Measurements from ENCODE around the gene HDAC5.
"Not testable (repeated sequence)": the region's sequence is repeated elsewhere in the genome, so short reads cannot be mapped to it uniquely, and the experiment has no call there.

Gene HDAC5

DNA sequence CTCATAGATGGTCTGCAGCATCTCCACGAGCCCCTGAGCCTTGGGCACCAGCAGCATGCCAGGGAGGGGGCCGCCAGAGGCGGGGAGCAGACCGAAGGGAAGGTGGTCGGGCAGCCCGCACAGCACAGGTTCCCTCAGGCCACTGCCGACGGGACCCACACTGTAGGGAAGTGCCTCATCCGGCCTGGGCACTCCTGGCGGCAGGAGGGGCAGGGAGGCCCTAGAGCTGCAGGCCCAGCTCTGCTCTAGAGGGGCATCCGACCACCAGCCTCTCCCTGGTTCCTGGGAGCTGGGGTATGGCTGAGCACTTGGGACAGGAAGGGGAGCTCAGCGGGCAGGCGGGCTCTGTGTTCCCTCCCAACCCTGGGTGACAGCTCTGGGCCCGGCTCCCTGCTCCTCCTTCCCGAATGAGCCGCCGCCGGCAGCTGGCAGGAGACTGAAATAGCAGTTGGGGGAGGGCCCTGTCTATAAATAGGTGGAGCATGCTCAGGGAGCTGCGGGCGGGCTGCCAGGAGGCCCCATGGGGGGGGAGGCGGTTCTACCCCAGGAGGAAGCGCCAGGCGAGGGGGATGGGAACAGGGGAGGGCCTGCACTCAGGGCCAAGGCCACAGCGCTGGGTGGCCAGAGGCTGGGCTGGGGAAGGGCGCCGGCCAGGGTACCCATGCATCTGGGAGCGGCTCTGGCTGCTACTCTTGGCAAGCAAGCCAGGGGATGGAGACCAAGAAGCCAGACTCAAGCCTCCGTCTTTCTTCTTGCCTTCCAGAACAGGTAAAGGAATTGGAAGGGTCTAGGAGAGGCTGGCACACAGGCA is 12.4 kb downstream of the HDAC5 start:
- DNase-seq (ENCODE audit: low read depth): peak; percentile 48

DNA sequence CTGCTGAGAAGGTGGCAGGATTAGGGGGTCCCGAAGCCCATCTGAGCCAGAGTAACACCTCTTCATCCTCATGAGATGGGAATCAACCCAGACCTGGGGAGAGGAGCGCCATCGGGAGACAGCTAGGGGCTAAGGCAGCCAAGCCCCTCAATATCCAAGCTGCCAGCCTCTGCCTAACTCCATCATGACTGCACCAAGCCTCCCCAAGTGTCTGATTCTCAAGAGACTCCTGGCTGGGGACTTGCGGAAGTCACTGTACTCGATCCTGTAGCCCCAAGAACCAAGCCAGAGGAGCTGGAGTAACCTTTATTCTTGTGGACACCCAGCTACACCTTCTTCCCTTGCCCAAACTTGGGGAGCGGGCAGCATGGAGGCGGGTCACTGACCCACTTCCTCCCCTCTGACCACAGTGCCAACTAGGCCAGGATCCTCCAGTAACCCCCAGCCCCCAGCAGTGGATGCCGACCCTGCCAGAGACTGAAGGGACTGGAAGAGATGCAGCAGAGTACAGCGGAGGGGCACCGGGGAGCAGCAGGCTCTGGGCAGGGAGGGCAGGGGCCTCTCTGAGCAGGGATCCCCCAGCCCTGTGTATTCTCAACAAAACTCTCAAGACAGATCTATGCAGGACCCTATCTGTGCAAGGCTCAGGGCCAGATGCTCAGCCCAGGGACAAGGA is 13.3 kb downstream of the HDAC5 start:
- DNase-seq (ENCODE audit: low read depth): no peak

DNA sequence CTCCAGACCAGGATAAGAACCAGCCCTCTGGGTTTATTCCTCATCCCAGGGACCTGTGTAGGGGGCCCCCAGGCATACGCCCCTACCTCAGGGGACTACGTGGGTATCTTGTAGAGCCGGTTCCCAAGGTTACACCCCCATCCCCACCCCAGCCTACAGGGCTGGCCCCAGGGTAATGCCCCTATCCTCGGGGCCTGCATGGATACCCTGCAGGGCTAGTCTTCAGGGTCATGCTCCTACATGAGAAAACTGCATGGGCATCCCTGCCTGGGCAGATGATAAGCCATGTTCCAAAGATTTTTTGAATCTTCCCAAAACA is 14.2 kb downstream of the HDAC5 start:
- DNase-seq (ENCODE audit: low read depth): no peak

DNA sequence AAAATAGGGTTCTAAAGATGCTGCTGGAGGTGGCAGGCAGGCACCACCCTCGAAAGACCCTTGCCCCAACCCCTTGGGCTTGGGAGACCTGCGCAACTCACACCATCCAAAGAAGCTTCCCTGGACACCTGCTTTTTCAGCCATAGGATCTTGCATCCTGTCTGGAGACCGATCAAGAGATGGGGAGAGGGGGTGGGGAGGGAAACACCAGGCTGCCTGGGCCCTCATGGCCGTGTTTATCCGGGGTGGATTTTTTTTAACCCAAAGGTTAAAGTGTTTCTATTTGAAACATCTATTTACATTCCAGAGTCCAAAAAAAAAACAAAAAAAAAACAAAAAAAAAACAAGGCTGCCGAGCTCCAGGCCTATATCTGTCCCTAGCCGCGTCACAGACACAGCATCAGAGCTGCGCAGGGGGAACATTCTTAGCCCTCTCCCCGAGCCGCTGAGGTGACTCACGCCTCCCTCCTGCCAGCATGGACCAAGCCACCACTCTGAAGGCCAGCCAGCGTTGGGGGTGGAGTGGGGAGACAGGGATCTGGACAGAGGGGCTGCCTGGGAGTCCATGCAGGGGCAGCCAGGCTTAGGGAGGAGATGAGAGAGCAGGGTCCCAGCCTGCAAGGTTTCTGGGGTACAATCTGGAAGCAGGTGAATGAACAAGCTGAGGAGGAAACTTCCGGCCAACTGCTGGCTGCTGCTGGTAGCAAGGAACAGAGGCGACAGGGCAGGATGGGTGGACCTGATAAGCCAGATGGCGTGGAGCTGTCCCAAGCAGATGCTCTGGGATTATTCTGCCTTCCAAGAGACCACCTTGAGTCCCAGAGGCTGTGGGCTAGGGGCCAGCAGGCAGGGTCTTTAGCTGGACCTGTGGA is 14.8 kb downstream of the HDAC5 start:
- DNase-seq (ENCODE audit: low read depth): no peak

DNA sequence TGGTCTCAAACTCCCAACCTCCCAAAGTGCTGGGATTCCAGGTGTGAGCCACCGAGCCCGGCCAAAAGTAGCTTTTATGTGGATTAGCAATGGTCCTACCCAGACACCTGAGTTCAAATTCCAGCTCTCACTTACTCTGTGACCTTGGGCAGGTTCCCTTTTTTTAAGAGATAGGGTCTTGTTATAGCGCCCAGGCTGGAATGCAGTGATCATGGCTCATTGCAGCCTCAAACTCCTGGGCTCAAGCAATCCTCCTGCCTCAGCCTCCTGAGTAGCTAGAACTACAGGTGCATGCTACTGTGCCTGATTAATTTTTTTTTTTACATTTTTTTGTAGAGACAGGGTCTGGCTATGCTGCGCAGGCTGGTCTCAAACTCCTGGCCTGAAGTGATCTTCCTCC is 16.6 kb downstream of the HDAC5 start:
- no peak for DNase-seq (ENCODE audit: low read depth)

DNA sequence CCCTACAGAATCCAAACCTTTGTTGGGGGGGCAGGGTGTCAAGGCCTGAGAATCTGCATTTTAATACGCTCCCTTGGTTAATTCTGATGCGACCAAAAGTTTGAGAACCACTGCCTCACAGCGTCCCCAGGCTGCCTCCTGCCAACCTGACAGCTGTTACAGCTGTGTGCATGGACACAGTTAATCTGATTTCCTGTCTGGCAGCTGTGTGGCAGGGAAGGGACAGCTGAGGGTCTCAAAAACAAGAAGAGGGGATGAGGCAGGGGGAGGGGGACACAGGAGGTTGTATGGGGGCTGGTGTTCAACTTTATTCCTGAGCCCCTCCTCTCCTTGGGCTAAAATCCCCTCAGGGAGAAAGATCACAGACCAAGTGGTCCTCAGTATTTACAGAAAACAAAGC is 17.5 kb downstream of the HDAC5 start:
- no peak for DNase-seq (ENCODE audit: low read depth)

DNA sequence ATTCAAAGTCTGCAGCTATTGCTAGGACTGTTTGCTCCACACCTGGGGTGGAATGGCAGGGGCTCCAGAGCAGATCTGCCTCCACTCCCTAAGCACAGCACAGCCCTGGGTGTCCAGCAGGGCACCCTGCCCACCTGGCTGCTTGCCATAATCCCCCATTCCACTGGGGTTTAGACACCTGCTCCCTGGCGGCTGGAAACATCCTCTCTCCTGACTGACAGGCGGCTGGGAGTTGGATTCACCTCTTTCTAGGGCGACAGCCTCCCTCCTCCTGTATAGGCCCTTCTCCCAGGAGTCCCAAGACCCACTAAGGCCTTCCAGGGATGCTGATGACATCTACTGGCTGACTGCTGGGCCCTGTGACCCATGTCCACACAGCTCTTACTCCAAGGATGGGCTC is 18.0 kb downstream of the HDAC5 start:
- no peak for DNase-seq (ENCODE audit: low read depth)

DNA sequence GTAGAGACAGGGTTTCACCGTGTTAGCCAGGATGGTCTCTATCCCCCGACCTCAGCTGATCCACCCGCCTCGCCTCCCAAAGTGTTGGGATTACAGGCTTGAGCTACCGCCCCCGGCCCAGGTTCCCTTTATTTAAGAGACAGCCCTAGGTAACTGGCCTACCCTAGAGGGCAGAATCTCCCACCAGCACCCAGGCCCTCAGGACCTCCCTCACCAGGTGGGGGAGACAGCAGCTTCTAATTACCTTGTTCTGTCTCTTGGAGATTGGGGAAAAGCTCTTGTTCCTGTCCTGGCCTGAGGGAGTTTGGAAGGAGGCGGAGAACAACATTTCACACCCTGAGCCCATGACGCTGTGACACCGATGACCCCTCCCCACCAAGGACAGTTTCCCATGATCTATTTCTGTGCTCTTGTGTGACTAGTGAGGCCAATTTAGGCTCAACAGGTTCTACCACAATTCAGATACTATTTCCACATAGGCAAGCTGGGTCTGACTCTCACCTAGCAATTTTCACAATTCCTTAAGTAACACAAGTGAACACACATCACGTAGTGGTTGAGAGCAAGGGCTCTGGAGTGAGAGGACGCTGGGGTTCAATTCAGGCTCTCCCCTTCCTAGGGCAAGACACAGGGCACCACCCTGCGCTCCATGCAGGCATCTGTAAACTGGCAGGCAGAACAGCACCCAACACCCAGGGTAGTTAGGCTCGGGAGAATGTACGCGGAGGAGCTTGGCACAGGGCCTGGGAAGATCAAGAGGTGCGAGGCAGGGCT is 20.4 kb downstream of the HDAC5 start:
- no peak for DNase-seq (ENCODE audit: low read depth)

DNA sequence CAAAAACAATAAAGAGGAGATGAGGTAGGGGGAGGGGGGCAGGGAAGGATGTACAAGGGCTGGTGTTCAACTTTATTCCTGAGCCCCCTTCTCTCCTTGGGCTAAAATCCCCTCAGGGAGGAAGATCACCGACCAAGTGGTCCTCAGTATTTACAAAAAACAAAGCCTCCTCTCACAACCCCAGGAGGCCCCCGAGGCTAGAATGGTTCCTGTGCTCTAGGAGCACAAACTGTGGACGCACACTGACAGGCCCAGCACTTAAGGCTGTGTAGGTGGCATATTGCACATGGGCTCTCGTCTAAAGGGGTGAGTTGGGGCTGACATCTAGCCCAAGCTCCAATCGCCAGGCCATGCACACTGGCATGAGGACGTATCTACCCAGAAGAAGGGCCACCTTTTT is 21.6 kb downstream of the HDAC5 start:
- DNase-seq (ENCODE audit: low read depth): not testable (repeated sequence)

DNA sequence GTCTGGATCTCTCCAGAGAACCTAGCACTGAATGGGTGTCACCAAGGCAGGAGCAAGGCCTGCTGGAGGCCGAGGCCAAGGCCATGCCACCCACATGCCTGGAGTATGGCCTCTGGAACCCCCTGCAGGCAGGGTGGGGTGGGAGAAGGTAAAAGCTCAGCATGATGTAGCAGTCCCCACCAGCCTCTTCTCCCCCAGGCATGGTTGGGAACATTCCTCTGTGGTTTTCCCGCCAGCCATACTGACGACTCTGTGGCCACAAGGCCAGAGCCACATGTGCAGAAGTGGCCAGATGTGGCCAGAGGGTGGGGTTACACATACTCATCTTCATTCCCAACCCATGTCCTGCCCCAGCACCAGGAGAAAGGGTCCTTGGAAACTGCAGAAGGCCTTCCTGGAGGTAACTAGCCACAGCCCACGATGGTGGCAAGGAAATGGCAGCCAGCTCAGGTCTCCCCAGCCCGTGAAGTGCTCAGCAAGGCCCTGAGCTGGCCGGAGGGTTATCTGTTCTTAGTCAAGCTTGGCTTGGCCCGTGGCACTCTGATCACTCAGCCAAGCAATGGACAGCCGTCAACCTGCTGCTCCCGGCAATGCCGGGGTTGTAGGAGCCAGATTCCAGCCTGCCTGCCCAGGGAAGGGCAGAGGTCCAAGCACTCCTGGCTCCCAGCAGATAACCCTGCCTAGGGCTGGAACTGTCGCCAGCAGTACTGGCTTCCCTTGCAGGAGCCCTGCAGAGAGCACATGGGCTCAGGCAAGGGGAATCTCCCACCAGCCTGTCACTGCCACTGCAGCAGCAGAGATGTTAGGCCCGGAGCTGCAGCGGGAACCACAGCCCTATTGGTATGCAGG is 26.1 kb downstream of the HDAC5 start:
- DNase-seq (ENCODE audit: low read depth): no peak

DNA sequence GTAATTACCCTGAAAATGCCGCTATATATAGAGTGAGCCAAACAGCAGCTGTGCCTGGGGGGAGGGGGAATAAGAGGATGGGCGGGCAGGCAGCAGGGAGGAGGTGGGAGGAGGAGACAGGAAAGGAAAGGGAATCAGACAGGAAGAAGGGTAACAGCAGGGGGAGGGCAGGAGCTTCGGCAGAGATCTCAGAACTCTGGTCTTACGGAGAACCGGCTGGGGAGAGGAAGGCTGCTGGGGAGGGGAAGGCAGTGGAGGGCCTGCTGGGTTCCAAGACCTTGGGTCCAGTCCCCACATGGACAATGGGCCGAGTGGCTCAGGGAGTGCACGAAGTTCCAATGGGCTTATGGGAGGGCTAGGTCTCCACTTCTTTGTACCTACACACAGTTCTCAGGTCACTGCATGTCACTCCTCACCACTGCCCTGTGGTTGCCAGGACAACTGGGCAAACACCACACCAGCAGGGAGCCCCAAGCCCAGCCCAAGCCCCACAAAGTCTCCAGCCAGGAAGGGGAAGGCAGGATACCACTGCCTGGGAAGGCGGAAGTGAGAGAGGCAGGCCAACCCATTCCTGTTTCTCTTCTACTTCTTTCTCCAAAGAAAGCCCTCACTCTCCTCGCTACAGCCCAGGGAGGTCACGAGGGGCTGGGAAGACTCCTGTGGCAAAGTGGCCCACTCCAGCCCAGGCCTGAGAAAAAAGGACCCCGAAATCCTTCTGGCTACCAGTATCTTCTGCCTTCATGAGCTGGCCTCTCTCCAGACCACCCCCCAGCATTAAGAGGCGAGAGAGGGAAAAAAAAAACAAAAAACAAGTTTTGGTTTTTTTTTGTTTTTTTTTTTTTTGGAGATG is 27.6 kb downstream of the HDAC5 start:
- no peak for DNase-seq (ENCODE audit: low read depth)

DNA sequence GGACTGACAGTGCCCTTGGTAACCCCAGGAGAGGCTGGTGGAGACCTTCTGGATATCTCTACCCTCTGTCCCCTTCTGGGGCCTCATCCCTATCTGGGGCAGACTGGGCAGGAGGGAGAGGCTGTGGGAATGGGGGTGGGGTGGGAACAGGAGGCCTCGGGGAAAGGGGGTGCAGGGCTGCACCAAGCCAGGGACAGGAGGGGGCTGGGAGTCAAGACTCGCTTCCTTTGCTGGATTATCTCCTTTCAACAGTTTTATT is 28.1 kb downstream of the HDAC5 start:
- no peak for DNase-seq (ENCODE audit: low read depth)

DNA sequence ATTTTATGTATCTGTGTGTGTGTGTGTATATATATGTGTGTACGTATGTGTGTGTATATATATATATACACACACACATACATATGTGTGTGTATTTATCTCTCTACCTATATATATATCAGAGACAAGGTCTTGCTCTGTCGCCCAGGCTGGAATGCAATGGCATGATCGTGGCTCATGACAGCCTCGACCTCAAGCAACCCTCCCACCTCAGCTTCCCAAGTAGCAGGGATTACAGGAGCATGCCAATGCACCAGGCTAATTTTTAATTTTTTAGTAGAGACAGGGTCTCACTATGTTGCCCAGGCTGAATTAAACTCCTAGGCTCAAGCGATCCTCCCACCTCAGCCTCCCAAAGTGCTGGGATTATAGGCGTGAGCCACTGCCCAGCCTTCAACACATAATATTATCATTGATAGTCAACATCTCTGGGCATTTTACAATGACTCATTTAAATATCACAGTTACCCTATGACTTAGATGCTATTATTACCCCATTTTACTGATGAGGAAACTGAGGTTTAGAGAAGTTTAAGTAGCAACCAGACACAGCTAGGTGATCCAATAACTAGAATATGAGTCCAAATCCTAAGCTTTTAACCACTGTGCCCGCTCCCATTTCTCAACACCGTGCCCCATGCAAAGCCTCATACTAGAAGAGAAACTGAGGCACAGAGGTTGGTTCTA is 28.6 kb downstream of the HDAC5 start:
- DNase-seq (ENCODE audit: low read depth): no peak

DNA sequence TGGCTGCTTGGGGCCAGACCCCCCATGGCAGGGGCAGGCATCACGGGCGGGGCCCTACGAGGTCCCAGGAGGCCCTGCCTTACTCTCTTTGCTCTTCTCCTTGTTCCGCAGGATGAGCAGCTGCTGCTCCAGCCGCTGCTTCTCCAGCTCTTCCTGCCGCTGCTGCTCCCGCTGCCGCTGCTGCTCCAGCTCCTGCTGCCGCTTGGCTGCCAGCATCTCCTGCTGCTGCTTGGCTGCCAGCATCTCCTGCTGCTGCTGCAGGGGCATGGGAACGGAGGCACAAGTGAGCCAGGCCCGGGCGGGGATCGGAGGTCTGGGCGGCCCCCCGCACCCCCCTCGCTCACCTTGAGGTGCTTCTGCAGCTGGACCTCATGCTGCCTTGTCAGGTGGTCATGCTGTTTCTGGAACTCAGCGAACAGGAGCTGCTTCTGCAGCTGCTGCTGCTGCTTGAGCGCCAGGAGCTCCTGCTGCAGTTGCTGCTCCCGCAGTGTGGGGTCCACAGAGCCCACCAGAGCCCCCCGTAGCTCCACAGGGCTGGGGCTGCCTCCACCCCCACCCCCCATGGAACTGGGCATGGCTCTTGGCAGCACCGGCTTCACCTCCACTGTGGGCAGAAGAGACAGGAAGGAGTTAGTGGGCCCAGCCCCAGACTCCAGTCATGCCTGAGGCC is 30.1 kb downstream of the HDAC5 start:
- no peak for DNase-seq (ENCODE audit: low read depth)

DNA sequence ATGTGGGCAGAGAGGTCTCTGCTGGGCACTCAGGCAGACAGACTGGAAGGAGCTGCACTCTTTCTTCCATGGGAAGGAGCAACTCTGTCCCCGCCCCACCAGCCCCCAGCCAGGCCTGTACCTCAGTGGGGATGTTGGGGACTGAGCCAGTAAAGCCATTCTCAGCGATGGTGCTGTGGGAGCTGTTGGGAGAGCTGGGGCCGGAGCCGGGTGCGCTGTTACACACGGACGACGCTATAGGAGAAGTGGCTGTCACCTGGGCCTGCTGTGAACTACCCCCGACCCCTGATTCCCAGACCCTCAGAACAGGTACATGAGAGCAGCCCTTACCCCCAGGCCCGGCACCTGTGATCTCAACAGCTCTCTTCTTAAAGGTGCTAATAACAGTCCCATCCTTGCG is 31.4 kb downstream of the HDAC5 start:
- no peak for DNase-seq (ENCODE audit: low read depth)

DNA sequence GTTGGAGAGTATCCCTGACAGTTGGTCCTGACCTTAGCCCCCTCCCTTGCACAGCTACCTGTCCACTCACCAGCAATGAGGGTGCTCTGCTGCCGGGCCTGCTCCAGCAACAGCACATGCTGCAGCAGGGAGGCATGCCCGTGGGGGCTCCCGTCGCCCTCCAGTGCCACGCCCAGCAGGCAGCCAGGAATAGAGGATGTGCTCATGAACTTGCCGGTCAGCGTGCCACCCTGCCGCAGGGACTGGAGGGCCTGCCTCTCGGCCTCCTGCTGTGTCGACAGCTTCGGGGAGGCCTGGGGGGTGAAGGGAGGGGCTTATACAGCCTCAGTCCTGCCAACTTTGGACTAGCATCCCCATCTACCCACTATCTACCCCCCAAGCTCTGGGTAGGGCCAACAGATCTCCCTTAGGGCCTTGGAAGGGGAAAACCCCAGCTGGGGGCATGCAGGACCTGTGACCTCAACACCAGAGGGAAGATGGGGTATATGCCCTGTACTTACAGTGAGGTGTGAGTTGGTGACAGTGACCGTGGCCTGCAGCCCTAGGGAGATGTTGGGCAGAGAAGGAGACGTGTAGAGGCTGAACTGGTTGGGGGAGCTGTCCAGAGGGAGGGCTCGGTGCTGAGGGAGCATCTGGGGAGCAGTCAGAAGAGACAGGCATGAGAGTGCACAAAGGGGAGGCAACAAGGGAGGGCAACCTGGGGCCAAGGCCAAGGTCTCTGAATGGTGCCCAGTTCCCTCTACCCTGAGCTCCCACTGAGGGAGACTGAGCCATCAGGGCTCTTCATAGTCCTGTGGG is 32.0 kb downstream of the HDAC5 start:
- DNase-seq (ENCODE audit: low read depth): no peak

DNA sequence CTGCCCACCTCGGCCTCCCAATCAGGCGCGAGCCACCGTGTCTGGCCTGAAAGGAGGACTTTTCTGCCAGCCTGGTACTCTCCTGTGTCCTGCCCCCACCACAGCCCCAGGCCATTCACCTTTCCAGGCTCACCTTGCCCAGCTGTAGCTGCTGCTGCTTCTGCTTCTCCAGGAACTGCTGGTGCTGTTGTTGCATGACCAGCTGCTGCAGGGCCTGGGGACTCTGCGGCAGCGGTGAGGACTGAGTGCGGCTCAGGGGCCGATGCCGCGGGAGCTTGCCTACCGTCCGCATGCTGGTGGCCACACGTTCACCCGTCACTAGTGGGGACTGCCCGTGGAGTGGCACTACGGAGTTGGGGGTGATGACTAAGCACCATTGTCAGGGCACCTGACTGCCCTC is 35.2 kb downstream of the HDAC5 start:
- DNase-seq (ENCODE audit: low read depth): no peak

DNA sequence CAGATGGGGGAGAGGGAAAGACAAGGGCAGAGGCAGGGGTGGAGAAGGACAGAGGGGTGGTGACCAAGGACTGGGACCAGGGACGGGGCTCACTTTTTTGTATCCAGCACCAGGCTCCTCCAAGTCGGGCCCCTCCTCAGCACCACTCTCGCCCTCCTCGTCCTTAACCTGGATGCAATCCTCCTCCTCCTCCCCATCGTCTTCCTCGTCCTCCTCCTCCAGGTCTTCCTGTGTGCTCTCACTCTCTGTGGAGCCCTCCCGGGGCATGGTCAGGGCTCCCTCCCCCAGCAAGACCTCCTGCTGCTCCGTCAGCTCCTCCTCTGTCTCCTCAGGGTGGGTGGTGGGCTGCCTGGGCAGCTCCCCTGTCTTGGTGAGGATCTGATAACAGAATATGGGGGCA is 36.1 kb downstream of the HDAC5 start:
- DNase-seq (ENCODE audit: low read depth): no peak

All from activated T-cell treated with anti-CD3 and anti-CD28 coated beads for 48 hours (primary cell).